ENCODE measurements around the gene SLC25A2.
"Not testable (repeated sequence)": the region's sequence is repeated elsewhere in the genome, so short reads cannot be mapped to it uniquely, and the experiment has no call there.

Gene SLC25A2

GRCh38 chr5:141316963-141317362 lies 13.1 kb upstream of the SLC25A2 start:
- H3K4me3 ChIP-seq (ENCODE audit: low read depth, low read length): not testable (repeated sequence)

- H3K4me3 ChIP-seq (ENCODE audit: low read depth, low read length): no peak overlapping the region
These were observed 9.9 kb upstream of the SLC25A2 start for GRCh38 chr5:141313711-141314110.

- H3K4me3 ChIP-seq (ENCODE audit: low read depth, low read length): no peak overlapping the region
These were observed 2.8 kb upstream of the SLC25A2 start for GRCh38 chr5:141306630-141307029.

GRCh38 chr5:141298376-141298775 lies 5.5 kb downstream of the SLC25A2 start:
- H3K4me3 ChIP-seq (ENCODE audit: low read depth, low read length): no peak overlapping the region

DNA sequence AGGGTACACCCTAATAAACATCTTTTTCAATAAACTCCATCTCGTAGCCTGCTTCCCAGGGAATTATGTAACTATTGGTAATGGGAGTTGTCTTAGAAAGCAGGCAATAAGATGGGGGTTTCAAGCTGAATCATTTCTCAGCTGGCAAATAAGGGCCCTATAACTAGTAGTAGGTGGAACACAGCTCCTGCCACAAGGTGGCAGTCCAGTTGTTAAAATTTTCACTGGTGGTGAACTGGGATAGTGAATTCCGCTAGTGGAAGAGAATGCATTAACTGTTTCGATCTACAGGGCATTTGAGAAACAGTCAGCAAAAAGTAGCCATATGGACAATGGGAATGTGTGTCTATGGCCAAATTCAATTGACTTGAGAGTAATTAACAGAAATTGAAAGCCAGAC lies 30.9 kb downstream of the SLC25A2 start:
- H3K4me3 ChIP-seq (ENCODE audit: low read depth, low read length): no peak overlapping the region

- no peak overlapping the region for H3K4me3 ChIP-seq (ENCODE audit: low read depth, low read length)
These were observed 34.7 kb downstream of the SLC25A2 start for GRCh38 chr5:141269195-141269594.

- H3K4me3 ChIP-seq (ENCODE audit: low read depth, low read length): no peak overlapping the region
These were observed 42.7 kb downstream of the SLC25A2 start for GRCh38 chr5:141261238-141261546.

DNA sequence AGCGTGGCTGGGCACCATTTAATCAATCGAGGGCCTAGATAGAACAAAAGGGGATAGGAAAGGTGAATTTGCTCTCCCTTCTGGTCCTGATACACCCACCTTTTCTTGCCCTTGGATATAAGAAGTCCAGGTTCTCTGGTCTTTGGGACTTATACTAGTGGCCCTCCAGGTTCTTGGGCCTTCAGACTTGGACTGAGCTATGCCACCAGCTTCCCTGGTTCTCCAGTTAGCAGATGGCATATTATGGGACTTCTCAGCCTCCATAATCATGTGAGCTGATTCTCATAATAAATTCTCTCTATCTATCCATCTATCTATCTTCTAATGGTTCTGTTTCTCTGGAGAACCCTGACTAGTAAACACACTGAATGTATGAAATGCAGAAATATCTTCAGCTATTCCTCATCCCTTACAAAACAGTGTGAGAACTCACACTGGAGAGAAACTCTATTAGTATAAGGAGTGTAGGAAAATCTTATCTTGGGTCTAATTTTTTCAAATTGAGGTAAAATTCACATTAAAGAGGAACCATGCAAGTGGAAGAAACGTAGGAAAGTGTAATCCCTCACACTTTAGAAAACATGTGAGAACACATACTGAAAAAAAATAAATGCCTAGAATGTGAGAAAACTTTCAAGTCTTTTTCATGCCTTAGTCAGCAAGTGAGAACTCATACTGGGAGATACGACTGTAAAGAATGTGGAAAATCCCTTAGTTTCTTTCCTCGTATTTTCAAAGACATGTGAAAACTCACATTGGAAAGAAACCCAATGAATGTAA lies 43.2 kb downstream of the SLC25A2 start:
- no peak overlapping the region for H3K4me3 ChIP-seq (ENCODE audit: low read depth, low read length)

DNA sequence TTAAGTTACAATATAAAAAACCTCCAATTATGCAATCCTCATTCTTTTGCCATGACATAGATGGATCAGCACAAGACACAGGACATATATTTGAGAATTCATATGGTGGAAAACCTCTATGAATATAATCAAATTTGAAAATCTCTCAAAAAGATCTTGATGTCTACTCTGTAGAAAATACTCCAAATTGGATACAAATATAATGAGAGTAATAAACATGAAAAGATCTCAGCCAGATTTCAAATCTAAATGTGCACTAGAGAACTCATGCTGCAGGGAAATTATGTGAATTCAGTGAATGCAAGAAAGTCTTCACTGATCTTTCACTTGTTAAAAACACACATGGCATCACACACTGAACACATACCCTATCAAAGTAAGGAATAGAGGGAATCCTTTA lies 44.9 kb downstream of the SLC25A2 start:
- no peak overlapping the region for H3K4me3 ChIP-seq (ENCODE audit: low read depth, low read length)

GRCh38 chr5:141258464-141258863 lies 45.4 kb downstream of the SLC25A2 start:
- H3K4me3 ChIP-seq (ENCODE audit: low read depth, low read length): no peak overlapping the region

Measured in iPS-11a (cell line).